GM12873 (cell line): ENCODE measurements around the gene ABR.

Experiments used
- CTCF ChIP-seq: IDR thresholded peaks from 2 replicates; pipeline ENCODE4 v1.5.1; 2012; ENCODE audit warnings: low read depth, mild to moderate bottlenecking, moderate library complexity, low read length, control low read depth; ENCODE audit not compliant: insufficient read depth; ENCODE audit errors: missing control alignments

Gene ABR

GRCh38 chr17:1045456-1045855 lies 134.3 kb downstream of the ABR start:
- TF ChIP-seq CTCF = no peak

GRCh38 chr17:1043601-1044251 lies 136.1 kb downstream of the ABR start:
- TF ChIP-seq CTCF = no peak

DNA sequence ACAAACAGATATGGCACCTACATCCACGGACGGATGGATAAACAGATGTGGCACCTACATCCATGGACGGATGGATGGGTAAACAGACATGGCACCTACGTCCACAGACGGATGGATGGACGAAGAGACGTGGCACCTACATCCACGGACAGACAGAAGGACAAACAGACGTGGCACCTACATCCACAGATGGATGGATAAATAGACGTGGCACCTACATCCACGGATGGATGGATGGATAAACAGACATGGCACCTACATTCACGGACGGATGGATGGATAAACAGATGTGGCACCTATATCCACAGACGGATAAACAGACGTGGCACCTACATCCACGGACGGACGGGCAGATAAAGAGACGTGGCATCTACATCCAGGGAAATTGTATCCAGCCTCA lies 137.3 kb downstream of the ABR start:
- TF ChIP-seq CTCF = no peak

GRCh38 chr17:1041746-1042145 lies 138.0 kb downstream of the ABR start:
- TF ChIP-seq CTCF = no peak

DNA sequence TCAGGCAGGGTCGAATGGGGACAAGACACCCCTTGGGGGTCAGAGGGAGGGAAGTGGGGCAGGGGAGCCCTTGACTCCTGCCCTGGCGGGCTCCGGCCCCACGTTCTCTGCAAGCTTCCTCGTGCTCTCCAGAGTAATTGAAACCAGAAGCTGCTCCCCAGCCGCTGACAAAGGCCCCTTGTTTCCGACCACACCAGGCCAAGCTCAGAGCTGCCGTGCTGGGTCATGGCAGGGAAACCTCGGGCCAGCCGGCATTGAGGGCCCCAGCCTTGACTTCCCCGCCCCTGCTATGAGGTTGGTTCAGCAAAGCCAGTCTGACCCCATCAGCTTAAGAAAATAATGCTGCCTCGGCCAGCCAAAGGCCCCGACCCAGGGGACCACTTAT lies 139.6 kb downstream of the ABR start:
- TF ChIP-seq CTCF = no peak

DNA sequence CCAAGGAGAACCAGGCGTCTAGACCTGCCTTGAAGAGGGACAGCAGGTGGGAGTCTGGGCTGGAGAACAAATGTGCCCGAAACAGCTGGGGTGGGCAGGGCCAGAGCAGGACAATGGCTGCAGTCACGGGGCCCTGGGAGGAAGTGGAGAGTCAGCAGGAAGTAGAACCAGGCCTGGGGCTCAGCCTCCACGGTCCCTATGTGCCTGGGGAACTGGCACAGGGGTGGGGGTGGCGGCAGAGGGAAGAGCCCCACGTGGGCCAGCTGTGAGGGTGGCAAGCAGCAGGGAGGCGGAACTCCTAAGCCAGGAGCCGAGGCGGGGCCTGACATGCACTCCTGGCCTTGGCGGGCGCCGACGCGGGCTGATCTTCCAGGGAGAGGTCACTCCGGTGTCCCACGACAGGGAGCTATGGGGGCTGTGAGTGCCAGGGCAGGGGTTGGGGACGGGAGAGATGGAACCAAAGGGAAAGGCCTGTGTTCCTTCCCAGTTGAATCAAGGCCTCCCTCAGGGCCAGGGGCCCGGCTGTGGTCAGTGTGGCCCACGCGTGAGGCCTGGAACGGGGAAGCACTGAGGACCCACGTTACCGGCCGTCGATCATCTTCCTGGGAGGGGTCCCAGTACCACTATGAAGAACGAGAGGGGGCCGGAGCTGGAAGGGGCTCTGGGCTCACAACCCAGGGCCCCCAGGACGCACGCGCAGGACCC lies 140.1 kb downstream of the ABR start:
- no peak for TF ChIP-seq CTCF

DNA sequence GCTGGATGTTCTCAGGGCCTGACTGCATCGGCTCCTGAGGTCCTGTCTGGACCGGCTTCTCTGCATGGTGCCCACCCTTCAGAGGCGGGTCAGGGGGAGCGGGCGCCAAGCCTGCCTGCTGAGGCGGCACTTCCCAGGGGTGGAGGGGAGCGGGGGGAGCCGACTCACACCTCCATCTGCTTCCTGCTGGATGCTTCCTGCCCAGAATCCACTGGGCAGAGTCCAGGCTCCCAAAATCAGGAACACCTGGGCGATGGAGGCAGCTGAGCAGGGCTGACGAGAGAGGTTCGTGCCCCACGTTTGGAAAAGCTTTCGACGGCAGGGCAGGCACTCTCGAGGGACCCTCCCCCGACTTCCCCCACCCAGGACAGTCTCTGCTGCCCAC lies 140.7 kb downstream of the ABR start:
- TF ChIP-seq CTCF = no peak
